SK-N-MC (cell line): Measurements from ENCODE around the gene FANCI.

ENCODE experiments used
- DNase-seq: peaks from one replicate; pipeline ENCODE4 v3.0.0-alpha.2; 2011; ENCODE audit warnings: low read depth, low spot score
- H3K27ac ChIP-seq: fragments of 200-600 bp; sonication (generic); 2 replicates; pipeline ENCODE4 v1.5.1; 2016; ENCODE audit warnings: mixed run types
- H3K36me3 ChIP-seq: fragments of 200-600 bp; sonication (generic); 2 replicates; pipeline ENCODE4 v1.6.1; 2017; ENCODE audit warnings: antibody characterized with exemption, low read length, mixed read lengths; ENCODE audit not compliant: insufficient read depth
- H3K4me3 ChIP-seq: fragments of 200-600 bp; sonication (generic); 2 replicates; pipeline ENCODE4 v1.5.1; 2016
- H3K9ac ChIP-seq: fragments of 200-600 bp; sonication (generic); 2 replicates; pipeline ENCODE4 v1.8.0; 2017; ENCODE audit warnings: mixed run types, mixed read lengths; ENCODE audit not compliant: insufficient read length
- H3K9me3 ChIP-seq: fragments of 200-600 bp; sonication (generic); 2 replicates; pipeline ENCODE4 v1.6.1; 2017; ENCODE audit warnings: low read depth, mild to moderate bottlenecking, antibody characterized with exemption, low read length, moderate library complexity, mixed read lengths
- EZH2 ChIP-seq: fragments of 200-600 bp; sonication (generic); IDR thresholded peaks from one replicate; pipeline ENCODE4 v1.6.1; 2017; ENCODE audit warnings: antibody characterized with exemption
- FOXP2 ChIP-seq: optimal IDR thresholded peaks from 2 replicates; pipeline ENCODE3; 2011; ENCODE audit warnings: mild to moderate bottlenecking, moderate library complexity; ENCODE audit not compliant: insufficient read depth; ENCODE audit errors: extremely low read length, control extremely low read depth
- POLR2AphosphoS5 ChIP-seq: IDR thresholded peaks from 2 replicates; pipeline ENCODE4 v1.6.1; 2012; ENCODE audit warnings: mild to moderate bottlenecking, low read depth, low read length, borderline replicate concordance

The FANCI gene

DNA sequence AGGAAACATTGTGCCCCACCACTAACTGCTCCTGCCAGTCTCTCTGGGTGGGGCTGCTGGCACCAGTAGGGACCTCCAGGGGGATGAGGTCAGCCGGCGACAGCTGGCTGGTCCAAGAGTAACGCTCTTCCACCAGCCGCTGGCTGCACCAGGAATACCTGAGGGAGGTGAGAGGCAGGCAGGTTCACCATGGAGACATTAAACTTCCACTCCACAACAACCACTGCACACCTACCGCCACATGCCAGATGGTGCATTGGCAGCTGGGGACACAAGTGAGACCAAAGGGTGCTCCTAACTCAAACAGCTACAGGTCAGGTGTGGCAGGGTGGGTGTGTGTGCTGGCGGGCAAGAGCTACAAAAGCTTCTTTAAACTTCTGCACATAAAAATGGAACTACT, 86.3 kb downstream of the FANCI start:
- H3K9me3 ChIP-seq: no peaks in the 10 kb centered on the region

DNA sequence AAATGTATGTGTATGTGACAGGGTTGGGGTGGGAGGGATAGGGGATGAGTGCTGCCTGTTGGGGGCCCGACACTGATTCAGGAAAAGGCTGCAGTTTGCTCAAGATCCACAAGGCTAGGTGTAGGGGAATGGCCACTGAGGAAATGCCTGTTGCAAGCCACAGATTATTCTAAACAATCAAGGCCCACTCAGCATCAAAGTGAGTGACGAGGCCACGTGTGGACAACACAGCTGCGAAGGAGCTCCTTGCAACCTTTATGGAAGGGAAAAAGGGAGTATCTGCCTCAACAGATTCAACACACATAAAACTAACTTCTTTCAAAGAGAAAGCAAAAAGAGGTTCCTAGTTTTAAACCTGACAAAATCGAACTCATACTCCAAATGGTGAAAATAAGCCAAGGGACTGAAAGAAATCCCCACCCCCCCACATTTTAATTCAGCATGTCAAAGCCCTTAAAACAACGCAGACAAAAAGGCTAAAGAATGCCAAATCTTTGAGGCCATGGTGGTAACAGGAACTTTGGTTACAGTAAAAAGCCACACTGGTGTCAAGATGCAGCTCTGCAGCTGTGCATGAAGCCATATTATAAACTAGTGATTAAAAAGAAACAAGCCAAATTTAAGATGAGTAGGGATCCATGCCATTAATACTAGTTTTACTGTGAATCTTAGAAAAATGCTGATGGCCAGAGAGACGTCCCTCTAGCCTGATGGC, 87.3 kb downstream of the FANCI start:
- H3K9me3 ChIP-seq: no peaks in the 10 kb centered on the region
- H3K9ac ChIP-seq: peak overlapping the region; percentile 29
- H3K4me3 ChIP-seq: peak overlapping the region; percentile 95; the same call in 1 of the 2 replicates
- H3K36me3 ChIP-seq: peaks cover 73% of the 10 kb centered on the region
- DNase-seq: no peak
- H3K27ac ChIP-seq: no peak overlapping the region
- no peak for TF ChIP-seq EZH2

More for the DNA sequence above, 86.3 kb downstream of the FANCI start:
- TF ChIP-seq EZH2: no peak
- no peak for TF ChIP-seq POLR2AphosphoS5
- no peak for TF ChIP-seq FOXP2
- no peak overlapping the region for H3K27ac ChIP-seq
- no peak for DNase-seq
- peaks cover 82% of the 10 kb centered on the region for H3K36me3 ChIP-seq
- no peak overlapping the region for H3K9ac ChIP-seq
- no peak overlapping the region for H3K4me3 ChIP-seq

DNA sequence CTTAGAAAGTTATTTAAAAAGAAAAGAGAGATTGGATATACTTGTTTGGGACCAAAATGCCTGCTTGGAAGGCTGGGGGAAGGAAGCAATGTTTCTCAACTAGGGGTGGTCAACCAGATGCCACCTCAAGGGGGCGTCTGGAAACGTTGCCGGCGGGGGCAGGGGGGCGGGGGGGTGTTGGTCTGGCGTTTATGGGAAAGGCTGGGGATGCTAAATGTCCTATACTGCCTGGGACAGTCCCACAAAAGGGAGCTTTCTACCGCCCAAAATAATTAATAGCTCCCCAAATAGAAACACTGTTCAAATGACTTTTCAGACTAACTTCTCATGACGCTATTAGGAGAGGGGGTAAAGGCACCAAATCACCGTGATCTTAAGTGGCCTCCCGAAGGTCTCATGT, 88.7 kb downstream of the FANCI start:
- no peak for TF ChIP-seq EZH2
- no peak for TF ChIP-seq POLR2AphosphoS5
- TF ChIP-seq FOXP2: no peak
- no peaks in the 10 kb centered on the region for H3K9me3 ChIP-seq
- H3K4me3 ChIP-seq: peak overlapping the region; percentile 95
- H3K27ac ChIP-seq: no peak overlapping the region
- no peak for DNase-seq
- H3K36me3 ChIP-seq: peaks cover 59% of the 10 kb centered on the region
- H3K9ac ChIP-seq: peak overlapping the region; percentile 69

DNA sequence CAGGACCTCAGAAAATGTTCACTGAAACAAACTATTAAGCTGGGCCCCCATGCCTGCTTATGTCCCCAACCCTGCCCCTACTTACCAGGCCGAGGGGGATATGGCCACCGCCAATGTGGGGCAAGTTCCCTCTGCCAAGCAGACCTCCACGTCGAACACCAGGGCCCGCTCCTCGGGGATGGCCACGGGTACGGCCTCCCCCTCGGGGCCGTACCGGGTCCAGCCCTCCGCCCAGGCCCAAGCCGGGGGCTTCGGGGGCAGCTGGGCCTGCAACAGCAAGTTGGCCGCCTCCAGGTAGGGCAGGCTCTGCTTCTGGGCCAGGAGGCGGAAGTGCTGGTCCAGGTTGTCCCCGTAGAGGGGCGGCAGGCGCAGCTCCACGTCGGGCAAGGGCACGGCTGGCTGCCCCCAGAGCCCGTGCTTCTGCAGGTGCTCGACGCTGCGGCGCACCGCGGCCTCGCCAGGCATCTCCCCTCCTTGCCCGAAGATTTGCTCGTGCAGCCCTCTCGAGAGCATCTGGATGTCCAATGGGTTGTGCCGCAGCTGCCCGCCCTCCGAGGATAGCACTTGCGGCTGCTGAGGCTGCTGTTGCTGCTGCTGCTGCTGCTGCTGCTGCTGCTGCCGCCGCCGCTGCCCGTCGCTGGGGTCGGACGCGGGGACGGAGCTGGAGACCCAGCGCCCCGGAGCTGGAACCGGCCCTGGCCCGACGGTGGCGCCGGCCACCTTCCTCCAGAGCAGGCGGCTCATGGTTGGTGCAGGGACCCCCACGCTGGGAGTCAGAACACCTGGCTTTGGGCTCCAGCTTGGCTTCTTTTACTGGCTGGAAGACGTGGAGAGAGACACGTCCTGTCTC, 89.5 kb downstream of the FANCI start:
- no peak for DNase-seq
- Histone ChIP-seq H3K36me3 (peaks cover 52% of the 10 kb centered on the region), H3K27ac (no peak overlapping the region), H3K9ac (peak overlapping the region; percentile 94), H3K9me3 (no peaks in the 10 kb centered on the region), H3K4me3 (peak overlapping the region; percentile 95)
- no peak for TF ChIP-seq FOXP2
- TF ChIP-seq POLR2AphosphoS5: no peak
- no peak for TF ChIP-seq EZH2

DNA sequence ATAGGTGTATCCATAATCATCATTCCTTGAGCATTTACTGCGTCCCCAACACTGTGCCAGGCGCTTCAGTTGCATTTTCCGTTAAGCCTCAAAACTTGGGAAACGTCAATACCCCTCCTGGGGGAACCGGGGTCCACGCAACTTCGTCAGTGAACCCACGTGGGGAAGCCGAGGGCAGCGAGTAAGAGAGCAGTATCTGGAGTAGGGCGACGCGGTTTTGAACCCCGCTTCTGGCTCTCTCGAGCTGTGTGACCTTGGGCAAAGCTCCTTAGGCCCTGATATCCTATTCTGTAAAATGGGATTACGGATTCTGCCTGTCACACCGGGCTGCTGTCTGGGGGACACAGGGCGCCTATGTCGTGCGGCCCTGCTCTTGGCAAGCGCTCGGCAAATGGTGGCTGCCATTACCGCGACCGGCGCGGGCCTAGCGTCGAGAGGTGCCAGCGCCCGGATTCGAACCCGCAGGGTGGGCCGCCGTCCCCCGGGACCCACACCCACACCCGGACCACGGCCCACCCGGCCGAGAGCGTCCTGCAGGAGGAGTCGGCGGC, 90.3 kb downstream of the FANCI start:
- no peak overlapping the region for H3K27ac ChIP-seq
- H3K4me3 ChIP-seq: peak overlapping the region; percentile 95
- no peaks in the 10 kb centered on the region for H3K9me3 ChIP-seq
- DNase-seq: no peak
- H3K9ac ChIP-seq: peak overlapping the region; percentile 94
- TF ChIP-seq POLR2AphosphoS5 (no peak), FOXP2 (no peak), EZH2 (no peak)
- H3K36me3 ChIP-seq: peaks cover 44% of the 10 kb centered on the region

DNA sequence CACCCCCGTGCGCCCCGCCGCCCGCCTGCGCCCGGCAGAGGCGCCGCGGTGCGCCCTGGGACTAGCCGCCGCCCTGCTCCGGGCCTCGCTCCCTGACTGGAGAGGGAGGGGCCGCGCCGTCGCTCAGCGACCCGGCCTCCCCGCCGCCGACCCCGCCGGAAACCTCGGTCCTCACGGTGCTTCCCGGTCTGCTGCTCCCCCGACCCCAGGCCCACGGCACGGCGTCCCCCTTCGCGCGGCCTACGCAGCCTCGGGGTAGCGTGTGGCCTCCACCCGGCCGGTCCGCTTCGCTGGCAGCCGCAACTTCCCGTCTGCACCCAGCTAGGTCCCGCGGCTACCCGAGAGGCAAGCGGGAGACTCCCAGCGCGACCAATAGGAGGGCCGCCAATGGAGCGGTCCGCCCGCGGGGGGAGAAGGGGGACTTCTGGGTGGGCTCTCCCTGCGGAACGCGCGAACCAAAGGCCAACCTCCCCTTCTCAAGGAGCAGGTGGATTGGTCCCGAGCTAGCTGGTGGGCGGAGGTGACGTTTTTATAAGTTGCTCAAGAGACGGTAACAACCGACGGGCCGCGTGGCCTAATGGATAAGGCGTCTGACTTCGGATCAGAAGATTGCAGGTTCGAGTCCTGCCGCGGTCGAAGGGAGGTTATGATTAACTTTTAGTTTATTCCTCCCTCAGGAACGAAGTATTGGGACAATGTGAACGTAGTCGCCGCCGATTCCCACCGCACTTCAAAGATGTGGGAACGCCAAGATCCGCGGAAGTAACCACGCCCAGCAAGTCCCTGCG, 90.9 kb downstream of the FANCI start, which contains the start of gene POLG:
TSS of gene POLG (minus strand) at position 315 of the 788 bp plus-strand sequence. CDS start 1,070 bp downstream, outside the sequence.
- Histone ChIP-seq H3K9ac (peak within 1 kb of the TSS; percentile 94), H3K9me3 (no peaks in the 10 kb centered on the region), H3K4me3 (peak within 1 kb of the TSS; percentile 95), H3K36me3 (peaks cover 38% of the 10 kb centered on the region), H3K27ac (peak within 1 kb of the TSS; percentile 76)
- TF ChIP-seq EZH2: no peak
- peak; percentile 97 for TF ChIP-seq POLR2AphosphoS5
- no peak for TF ChIP-seq FOXP2
- DNase-seq: peak; percentile 97

DNA sequence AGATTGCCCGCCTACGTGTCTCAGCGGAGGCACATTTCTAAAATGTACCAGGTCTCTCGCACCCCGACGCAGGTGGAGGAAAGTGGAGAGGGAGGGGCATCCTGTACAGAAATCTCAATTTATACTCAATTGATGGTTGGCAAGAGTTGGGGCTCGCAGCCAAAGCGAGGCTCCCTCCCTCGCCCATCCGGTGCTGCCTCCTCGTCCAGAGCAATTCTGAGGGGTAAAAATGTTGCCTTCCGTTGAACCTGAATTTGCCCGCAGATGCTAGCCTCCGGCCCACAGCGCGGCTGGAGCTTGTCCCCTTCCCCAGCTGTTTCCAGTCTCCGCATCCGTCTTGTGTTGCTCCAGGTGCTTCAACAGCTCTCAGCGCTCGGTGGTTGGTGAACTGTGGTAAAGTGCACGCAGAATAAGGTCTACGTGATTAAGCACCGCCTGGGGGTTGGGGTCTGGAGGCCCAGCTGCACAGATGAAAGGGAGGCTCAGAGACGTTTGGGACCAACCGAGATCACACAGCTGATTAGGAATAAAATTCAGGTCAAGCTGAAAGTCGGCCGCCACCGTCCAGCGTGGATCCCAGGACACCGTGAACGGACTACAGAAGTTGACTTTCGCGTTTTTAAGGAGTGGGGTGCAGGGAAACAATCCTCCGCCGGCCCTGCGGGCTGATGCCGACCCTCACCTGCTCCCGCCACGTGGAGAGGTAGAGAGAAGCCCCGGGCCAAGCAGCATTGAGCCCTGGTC, 91.7 kb downstream of the FANCI start:
- no peaks in the 10 kb centered on the region for H3K9me3 ChIP-seq
- H3K36me3 ChIP-seq: peaks cover 30% of the 10 kb centered on the region
- H3K4me3 ChIP-seq: peak overlapping the region; percentile 80
- no peak for TF ChIP-seq EZH2
- no peak for TF ChIP-seq POLR2AphosphoS5
- peak overlapping the region; percentile 30 for H3K9ac ChIP-seq
- no peak for DNase-seq
- peak overlapping the region; percentile 76 for H3K27ac ChIP-seq
